H1 (cell line): ENCODE data around the gene ZFP82.

ENCODE experiments used
- ASH2L ChIP-seq: fragments of 200-600, 300-600 bp; sonication (generic); IDR thresholded peaks from one replicate; pipeline ENCODE4 v1.7.1; 2017; ENCODE audit warnings: low read length
- EP300 ChIP-seq, 2 experiments: IDR thresholded peaks; 1 replicate in 1 of 2; 2 replicates in 1 of 2; pipeline ENCODE4 v1.6.1; 2011 to 2012; ENCODE audit warnings: low read depth in 2 of 2, low read length in 2 of 2, mild to moderate bottlenecking in 2 of 2, borderline replicate concordance in 1 of 2, inconsistent platforms in 1 of 2, moderate library complexity in 1 of 2
- EZH2 ChIP-seq: fragments of 200-600 bp; sonication (generic); IDR thresholded peaks from 2 replicates; pipeline ENCODE4 v1.7.1; 2012; ENCODE audit warnings: low read depth, mild to moderate bottlenecking, moderate library complexity, low read length, inconsistent platforms; ENCODE audit not compliant: severe bottlenecking
- MAX ChIP-seq: IDR thresholded peaks from 2 replicates; pipeline ENCODE4 v1.6.1; 2012; ENCODE audit warnings: inconsistent platforms
- POLR2A ChIP-seq, 2 experiments: IDR thresholded peaks; 1 replicate in 1 of 2; 2 replicates in 1 of 2; pipeline ENCODE4 v1.6.1; 2011; ENCODE audit warnings: low read depth in 2 of 2, low read length in 2 of 2, mild to moderate bottlenecking in 2 of 2; ENCODE audit errors: control extremely low read depth in 1 of 2
- POLR2AphosphoS5 ChIP-seq: IDR thresholded peaks from 2 replicates; pipeline ENCODE4 v1.6.1; 2011; ENCODE audit warnings: low read depth, low read length
- RAD21 ChIP-seq, 2 experiments: IDR thresholded peaks in 1 of 2; conservative IDR thresholded peaks in 1 of 2; 2 replicates each; pipeline ENCODE4 v1.6.1; 2011; ENCODE audit warnings: low read depth in 2 of 2, low read length in 2 of 2, improper control_type of control experiment in 1 of 2, inconsistent platforms in 1 of 2, mild to moderate bottlenecking in 1 of 2, moderate library complexity in 1 of 2
- RFX5 ChIP-seq: IDR thresholded peaks from 2 replicates; pipeline ENCODE4 v1.6.1; 2011; ENCODE audit warnings: low read depth, low read length, improper control_type of control experiment, borderline replicate concordance
- RXRA ChIP-seq: IDR thresholded peaks from 2 replicates; pipeline ENCODE4 v1.6.1; 2011; ENCODE audit warnings: low read depth, mild to moderate bottlenecking, low read length, moderate library complexity; ENCODE audit not compliant: insufficient read depth
- TEAD4 ChIP-seq: IDR thresholded peaks from 2 replicates; pipeline ENCODE4 v1.6.1; 2012; ENCODE audit warnings: low read depth, low read length, inconsistent platforms, mixed read lengths
- ZNF274 ChIP-seq: IDR thresholded peaks from 2 replicates; pipeline ENCODE4 v1.7.0; 2012; ENCODE audit warnings: low read length, borderline replicate concordance; ENCODE audit errors: extremely low read depth
- TF ChIP-seq, protein P1 (sequence below), 3 experiments: IDR thresholded peaks; 1 replicate in 2 of 3; 2 replicates in 1 of 3; pipeline versions ENCODE4 v1.5.1 to v1.6.1; 2011; ENCODE audit warnings: low read length in 3 of 3, mild to moderate bottlenecking in 3 of 3, inconsistent platforms in 2 of 3, low read depth in 1 of 3, moderate library complexity in 1 of 3; ENCODE audit not compliant: insufficient read depth in 1 of 3; ENCODE audit errors: control extremely low read depth in 1 of 3
- TF ChIP-seq, protein P2 (sequence below): IDR thresholded peaks from 2 replicates; pipeline ENCODE4 v1.6.1; 2012; ENCODE audit warnings: low read length, inconsistent platforms

GRCh38 chr19:36420961-36421748, 2.7 kb upstream of the ZFP82 start:
- no peak for TF ChIP-seq EP300 (IDR thresholded peaks at IDR 0.05; ENCODE audit: borderline replicate concordance in 1 of 2, low read depth in 2 of 2, low read length in 2 of 2)
- no peak for TF ChIP-seq TEAD4
- TF ChIP-seq EZH2: no peak
- TF ChIP-seq RFX5: no peak
- TF ChIP-seq, protein P1, sequence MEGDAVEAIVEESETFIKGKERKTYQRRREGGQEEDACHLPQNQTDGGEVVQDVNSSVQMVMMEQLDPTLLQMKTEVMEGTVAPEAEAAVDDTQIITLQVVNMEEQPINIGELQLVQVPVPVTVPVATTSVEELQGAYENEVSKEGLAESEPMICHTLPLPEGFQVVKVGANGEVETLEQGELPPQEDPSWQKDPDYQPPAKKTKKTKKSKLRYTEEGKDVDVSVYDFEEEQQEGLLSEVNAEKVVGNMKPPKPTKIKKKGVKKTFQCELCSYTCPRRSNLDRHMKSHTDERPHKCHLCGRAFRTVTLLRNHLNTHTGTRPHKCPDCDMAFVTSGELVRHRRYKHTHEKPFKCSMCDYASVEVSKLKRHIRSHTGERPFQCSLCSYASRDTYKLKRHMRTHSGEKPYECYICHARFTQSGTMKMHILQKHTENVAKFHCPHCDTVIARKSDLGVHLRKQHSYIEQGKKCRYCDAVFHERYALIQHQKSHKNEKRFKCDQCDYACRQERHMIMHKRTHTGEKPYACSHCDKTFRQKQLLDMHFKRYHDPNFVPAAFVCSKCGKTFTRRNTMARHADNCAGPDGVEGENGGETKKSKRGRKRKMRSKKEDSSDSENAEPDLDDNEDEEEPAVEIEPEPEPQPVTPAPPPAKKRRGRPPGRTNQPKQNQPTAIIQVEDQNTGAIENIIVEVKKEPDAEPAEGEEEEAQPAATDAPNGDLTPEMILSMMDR (IDR thresholded peaks at IDR 0.05; ENCODE audit: control extremely low read depth in 1 of 3, insufficient read depth in 1 of 3, low read depth in 1 of 3, low read length in 3 of 3): peak in 1 of 3 experiments; percentile 12; a peak in 1 of 4 replicates
- TF ChIP-seq POLR2A (IDR thresholded peaks at IDR 0.05; ENCODE audit: control extremely low read depth in 1 of 2, low read depth in 2 of 2, low read length in 2 of 2): no peak
- TF ChIP-seq RXRA: no peak
- TF ChIP-seq ZNF274: no peak
- TF ChIP-seq MAX: peak; percentile 28; the same call in 1 of the 2 replicates
- TF ChIP-seq, protein P2, sequence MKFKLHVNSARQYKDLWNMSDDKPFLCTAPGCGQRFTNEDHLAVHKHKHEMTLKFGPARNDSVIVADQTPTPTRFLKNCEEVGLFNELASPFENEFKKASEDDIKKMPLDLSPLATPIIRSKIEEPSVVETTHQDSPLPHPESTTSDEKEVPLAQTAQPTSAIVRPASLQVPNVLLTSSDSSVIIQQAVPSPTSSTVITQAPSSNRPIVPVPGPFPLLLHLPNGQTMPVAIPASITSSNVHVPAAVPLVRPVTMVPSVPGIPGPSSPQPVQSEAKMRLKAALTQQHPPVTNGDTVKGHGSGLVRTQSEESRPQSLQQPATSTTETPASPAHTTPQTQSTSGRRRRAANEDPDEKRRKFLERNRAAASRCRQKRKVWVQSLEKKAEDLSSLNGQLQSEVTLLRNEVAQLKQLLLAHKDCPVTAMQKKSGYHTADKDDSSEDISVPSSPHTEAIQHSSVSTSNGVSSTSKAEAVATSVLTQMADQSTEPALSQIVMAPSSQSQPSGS: no peak
- TF ChIP-seq RAD21 (IDR thresholded peaks at IDR 0.05 in 1 of 2, conservative IDR thresholded peaks at IDR 0.05 in 1 of 2; ENCODE audit: low read depth in 2 of 2, low read length in 2 of 2): no peak
- no peak for TF ChIP-seq POLR2AphosphoS5
- TF ChIP-seq ASH2L: peak; percentile 32
